HUES6 (cell line): ENCODE data around the gene TECRL.

Source experiments
- H3K27ac ChIP-seq: 2 replicates; pipeline ENCODE4 v1.7.0; 2013; ENCODE audit warnings: low read depth, mild to moderate bottlenecking, low read length, inconsistent platforms
- H3K27me3 ChIP-seq: 2 replicates; pipeline ENCODE4 v1.6.1; 2013; ENCODE audit warnings: low read length; ENCODE audit not compliant: control insufficient read depth, insufficient read depth
- H3K36me3 ChIP-seq: 2 replicates; pipeline ENCODE4 v1.6.1; 2013; ENCODE audit warnings: low read length; ENCODE audit not compliant: control insufficient read depth, insufficient read depth
- H3K4me1 ChIP-seq: 2 replicates; pipeline ENCODE4 v1.6.1; 2013; ENCODE audit warnings: low read length; ENCODE audit not compliant: control insufficient read depth, insufficient read depth
- H3K4me3 ChIP-seq: 2 replicates; pipeline ENCODE4 v1.5.1; 2013; ENCODE audit warnings: low read depth, low read length
- H3K9ac ChIP-seq: one replicate; pipeline ENCODE4 v1.6.1; 2013; ENCODE audit warnings: mild to moderate bottlenecking, low read length
- H3K9me3 ChIP-seq: 2 replicates; pipeline ENCODE4 v1.6.1; 2013; ENCODE audit warnings: low read depth, low read length; ENCODE audit not compliant: control insufficient read depth, insufficient read depth

TECRL gene

DNA sequence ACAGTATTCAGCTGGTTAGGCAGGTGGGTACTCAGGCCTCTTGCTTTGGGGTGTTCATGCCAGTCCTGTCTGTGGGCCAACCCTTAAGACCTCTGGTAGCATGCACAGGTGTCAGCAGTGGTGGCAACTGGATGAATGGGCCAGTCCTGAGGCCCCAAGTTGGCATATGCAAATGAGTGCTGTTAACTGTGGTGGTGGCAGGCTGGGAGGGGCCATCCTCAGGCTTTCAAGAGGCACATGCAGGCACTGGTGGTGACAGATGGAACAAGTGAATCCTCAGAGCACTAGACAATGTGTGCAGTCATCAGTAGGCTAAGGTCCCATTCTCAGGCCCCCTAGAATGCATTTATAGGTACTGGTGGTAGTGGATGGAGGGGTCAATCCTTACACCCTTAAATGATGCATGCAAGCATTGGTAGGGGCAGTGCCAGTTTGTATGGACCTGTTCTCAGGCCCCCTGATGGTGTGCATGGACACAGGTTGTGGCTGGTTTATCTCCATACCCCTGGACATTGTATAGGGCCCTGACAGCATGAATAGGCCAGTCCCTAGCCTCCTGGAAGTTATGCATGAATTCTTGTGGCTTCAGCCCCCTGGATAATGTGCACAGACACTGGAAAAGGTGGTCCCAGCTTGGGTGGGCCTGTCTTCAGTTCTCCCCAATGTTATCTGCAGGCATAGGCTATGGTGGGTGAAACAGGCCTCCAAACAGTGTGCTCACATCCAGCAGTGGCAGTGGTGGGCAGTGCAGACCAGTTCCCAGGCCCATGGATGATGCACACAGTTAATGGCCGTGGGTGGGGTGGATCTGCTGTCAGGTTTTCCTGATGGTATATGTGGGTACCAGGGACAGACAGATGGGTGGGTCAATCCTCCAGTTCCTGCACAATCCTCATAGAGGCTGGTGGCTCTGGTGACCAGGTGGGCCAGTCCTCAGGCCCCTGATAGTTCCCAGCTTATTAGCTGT is 24.7 kb downstream of the TECRL start:
- no peaks in the 10 kb centered on the region for H3K27me3 ChIP-seq
- no peak overlapping the region for H3K4me3 ChIP-seq
- H3K9ac ChIP-seq, result no peak overlapping the region
- H3K4me1 ChIP-seq, result no peaks in the 10 kb centered on the region
- no peak overlapping the region for H3K27ac ChIP-seq
- H3K9me3 ChIP-seq, result no peaks in the 10 kb centered on the region
- no peaks in the 10 kb centered on the region for H3K36me3 ChIP-seq

GRCh38 chr4:64368741-64369140 is 40.5 kb downstream of the TECRL start:
- Histone ChIP-seq H3K4me3 (no peak overlapping the region), H3K9me3 (no peaks in the 10 kb centered on the region), H3K9ac (no peak overlapping the region), H3K4me1 (no peaks in the 10 kb centered on the region), H3K27ac (no peak overlapping the region), H3K36me3 (no peaks in the 10 kb centered on the region), H3K27me3 (no peaks in the 10 kb centered on the region)

GRCh38 chr4:64361399-64361740 is 47.9 kb downstream of the TECRL start:
- H3K4me1 ChIP-seq, result no peaks in the 10 kb centered on the region
- H3K9ac ChIP-seq, result no peak overlapping the region
- H3K36me3 ChIP-seq, result no peaks in the 10 kb centered on the region
- H3K4me3 ChIP-seq, result no peak overlapping the region
- H3K9me3 ChIP-seq, result no peaks in the 10 kb centered on the region
- H3K27me3 ChIP-seq, result no peaks in the 10 kb centered on the region
- no peak overlapping the region for H3K27ac ChIP-seq

- Histone ChIP-seq H3K9ac (no peak overlapping the region), H3K4me3 (no peak overlapping the region), H3K27me3 (no peaks in the 10 kb centered on the region), H3K27ac (no peak overlapping the region), H3K36me3 (no peaks in the 10 kb centered on the region), H3K9me3 (no peaks in the 10 kb centered on the region), H3K4me1 (no peaks in the 10 kb centered on the region)
Measured at GRCh38 chr4:64360664-64361398, 48.4 kb downstream of the TECRL start.

- no peaks in the 10 kb centered on the region for H3K9me3 ChIP-seq
- no peak overlapping the region for H3K4me3 ChIP-seq
- H3K27me3 ChIP-seq, result no peaks in the 10 kb centered on the region
- H3K4me1 ChIP-seq, result no peaks in the 10 kb centered on the region
- no peaks in the 10 kb centered on the region for H3K36me3 ChIP-seq
- no peak overlapping the region for H3K27ac ChIP-seq
- H3K9ac ChIP-seq, result no peak overlapping the region
Measured at GRCh38 chr4:64359489-64359888, 49.8 kb downstream of the TECRL start.

DNA sequence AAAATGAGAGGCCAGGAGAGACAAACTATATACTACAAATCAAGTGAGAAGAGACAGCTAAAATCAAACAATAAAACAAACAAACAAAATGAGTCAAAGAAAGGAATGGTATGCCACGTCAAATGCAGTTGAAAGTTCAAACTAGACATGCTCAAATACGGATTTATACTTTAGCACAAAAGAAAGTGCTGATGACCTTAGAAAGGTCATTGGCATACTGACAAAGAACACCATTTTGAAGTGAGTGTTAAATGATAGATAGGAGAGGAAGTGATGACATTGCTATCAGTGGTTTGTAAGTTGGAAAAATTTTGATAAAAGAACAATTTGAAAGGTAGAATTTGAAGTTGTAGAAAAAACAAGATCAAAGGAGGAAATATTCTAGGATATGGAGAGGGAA is 55.3 kb downstream of the TECRL start:
- Histone ChIP-seq H3K9ac (no peak overlapping the region), H3K36me3 (no peaks in the 10 kb centered on the region), H3K27me3 (no peaks in the 10 kb centered on the region)

GRCh38 chr4:64341711-64342110 is 67.5 kb downstream of the TECRL start:
- no peak overlapping the region for H3K27ac ChIP-seq

More for the DNA sequence above, 55.3 kb downstream of the TECRL start:
- Histone ChIP-seq H3K4me1 (no peaks in the 10 kb centered on the region), H3K27ac (no peak overlapping the region), H3K9me3 (no peaks in the 10 kb centered on the region; the same call in 1 of the 2 replicates), H3K4me3 (no peak overlapping the region)

DNA sequence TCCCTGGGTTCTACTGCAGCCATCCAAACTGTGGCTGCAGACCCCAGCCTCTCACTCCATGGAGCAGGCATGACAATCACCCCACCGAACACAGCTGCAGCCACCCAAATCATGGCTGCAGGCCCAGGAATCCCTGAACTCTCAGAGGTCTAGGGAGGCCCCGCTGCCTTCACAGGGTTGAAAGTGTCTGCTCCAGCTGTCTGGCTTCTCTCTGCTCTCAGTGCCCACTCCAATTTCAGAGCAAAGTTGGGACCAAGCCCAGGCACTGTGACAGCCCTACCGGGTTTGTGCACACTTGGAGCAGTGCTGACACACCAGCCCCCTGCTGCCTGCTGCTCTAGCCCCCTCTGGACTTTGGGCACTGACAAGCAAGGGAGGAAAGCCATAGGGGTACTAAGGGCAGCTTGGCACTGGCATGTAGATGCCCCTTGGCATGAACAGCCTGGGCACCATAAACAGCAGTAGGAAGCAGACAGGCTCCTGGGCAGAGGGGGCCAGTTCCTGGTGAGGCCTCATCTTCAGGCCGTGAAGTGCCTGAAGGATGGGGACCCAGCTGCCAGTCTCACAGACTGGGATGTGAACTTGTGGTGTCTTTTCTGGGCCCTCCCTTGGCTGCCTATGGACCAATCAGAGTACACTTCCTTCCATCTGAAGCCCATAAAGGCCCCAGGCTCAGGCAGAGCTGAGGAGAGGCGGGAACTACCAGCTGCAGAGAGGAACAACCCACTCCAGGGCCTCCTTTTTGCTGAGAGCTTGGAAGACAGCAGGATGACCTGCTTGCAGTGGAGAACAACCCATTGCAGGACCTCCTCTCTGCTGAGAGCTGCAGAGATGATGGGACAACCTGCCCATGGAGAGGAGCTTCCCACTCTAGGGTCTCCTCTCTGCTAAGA is 68.8 kb downstream of the TECRL start:
- H3K4me1 ChIP-seq, result no peaks in the 10 kb centered on the region
- no peaks in the 10 kb centered on the region for H3K36me3 ChIP-seq
- no peak overlapping the region for H3K27ac ChIP-seq
- H3K27me3 ChIP-seq, result no peaks in the 10 kb centered on the region
- H3K9me3 ChIP-seq, result no peaks in the 10 kb centered on the region
- H3K4me3 ChIP-seq, result no peak overlapping the region
- H3K9ac ChIP-seq, result no peak overlapping the region

More at GRCh38 chr4:64341711-64342110, 67.5 kb downstream of the TECRL start:
- no peak overlapping the region for H3K9ac ChIP-seq
- H3K36me3 ChIP-seq, result no peaks in the 10 kb centered on the region
- H3K27me3 ChIP-seq, result no peaks in the 10 kb centered on the region
- no peaks in the 10 kb centered on the region for H3K9me3 ChIP-seq
- H3K4me3 ChIP-seq, result no peak overlapping the region
- H3K4me1 ChIP-seq, result no peaks in the 10 kb centered on the region

DNA sequence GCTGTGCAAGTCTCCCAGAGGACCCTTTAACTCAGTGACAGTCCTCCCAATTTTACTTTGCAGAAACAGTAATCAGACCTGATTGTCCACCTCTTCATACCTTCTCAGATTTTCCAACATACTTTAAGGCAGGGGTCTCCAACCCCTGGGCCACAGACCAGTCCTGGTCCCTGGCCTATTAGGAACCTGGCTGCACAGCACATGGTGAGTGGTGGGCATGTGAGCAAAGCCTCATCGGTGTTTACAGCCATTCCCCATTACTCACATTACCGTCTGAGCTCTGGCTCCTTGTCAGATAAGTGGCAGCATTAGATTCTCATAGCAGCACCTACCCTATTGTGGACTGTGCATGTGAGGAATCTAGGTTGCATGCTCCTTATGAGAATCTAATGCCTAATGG is 74.3 kb downstream of the TECRL start:
- Histone ChIP-seq H3K9ac (no peak overlapping the region), H3K27me3 (no peaks in the 10 kb centered on the region), H3K4me1 (no peaks in the 10 kb centered on the region), H3K4me3 (no peak overlapping the region), H3K36me3 (no peaks in the 10 kb centered on the region), H3K9me3 (0 out of 2 replicates have a peak, but pooled peaks cover 5% of the 10 kb centered on the region), H3K27ac (no peak overlapping the region)

- Histone ChIP-seq H3K36me3 (no peaks in the 10 kb centered on the region), H3K27me3 (no peaks in the 10 kb centered on the region), H3K9me3 (peaks cover 7% of the 10 kb centered on the region), H3K4me1 (no peaks in the 10 kb centered on the region), H3K27ac (no peak overlapping the region), H3K9ac (no peak overlapping the region), H3K4me3 (no peak overlapping the region)
Measured at GRCh38 chr4:64330143-64330542, 79.1 kb downstream of the TECRL start.
